T-helper 17 cell (primary cell): ENCODE results near the gene GFAP. TPM values are rescaled to one million over a fixed set of nuclear protein-coding genes. Genes with fewer than 3 reads are reported as not detected.

Experiments
- ATAC-seq: fragments of 150-1000 bp; cut with Tn5 transposase; 2 replicates; pipeline ENCODE4 v1.10.0; 2021; ENCODE audit warnings: mild to moderate bottlenecking, moderate library complexity
- DNase-seq, 3 donors: peaks; one replicate each; pipeline versions ENCODE4 v3.0.0 to v3.0.0-alpha.2; 2020 to 2021
- H3K9me3 ChIP-seq: one replicate; pipeline ENCODE4 v1.7.0; 2013; ENCODE audit warnings: low read length, mild to moderate bottlenecking; ENCODE audit not compliant: control insufficient read depth, poor library complexity, severe bottlenecking
- H3K27ac Mint-ChIP-seq: one replicate; pipeline ENCODE4 v1.8.0; 2022; ENCODE audit warnings: mild to moderate bottlenecking, moderate library complexity, mixed read lengths
- H3K27me3 Mint-ChIP-seq: one replicate; pipeline ENCODE4 v1.8.0; 2022; ENCODE audit warnings: mixed read lengths
- H3K36me3 Mint-ChIP-seq: one replicate; pipeline ENCODE4 v1.8.0; 2022; ENCODE audit warnings: low read depth, mixed read lengths
- H3K4me1 Mint-ChIP-seq: one replicate; pipeline ENCODE4 v1.8.0; 2022; ENCODE audit warnings: mild to moderate bottlenecking, mixed read lengths
- H3K4me3 Mint-ChIP-seq: one replicate; pipeline ENCODE4 v1.8.0; 2022; ENCODE audit warnings: mild to moderate bottlenecking, moderate library complexity, mixed read lengths
- total RNA-seq, 4 donors: library from RNA in 2 of 4; stranded (reverse) in 2 of 4; gene quantifications; one replicate each; pipeline ENCODE4 v1.2.3 and lab custom pipeline; 2022 to 2026

GFAP gene
- total RNA-seq, 2 donors from 2014 or later: 0.18 TPM; not detected in 1

GRCh38 chr17:44915862-44916780 is 821 bp upstream of the GFAP start:
- H3K36me3 Mint-ChIP-seq: peaks cover 4% of the 10 kb centered on the region
- no peak for ATAC-seq
- H3K27me3 Mint-ChIP-seq: peaks cover 48% of the 10 kb centered on the region
- H3K27ac Mint-ChIP-seq: no peak overlapping the region
- no peaks in the 10 kb centered on the region for H3K9me3 ChIP-seq
- no peak overlapping the region for H3K4me3 Mint-ChIP-seq
- peaks cover 6% of the 10 kb centered on the region for H3K4me1 Mint-ChIP-seq
- DNase-seq: no peak

GRCh38 chr17:44914698-44915271 is 515 bp downstream of the GFAP start:
- Mint-ChIP-seq H3K36me3 (peaks cover 4% of the 10 kb centered on the region), H3K4me3 (no peak overlapping the region), H3K27me3 (peaks cover 46% of the 10 kb centered on the region), H3K4me1 (peaks cover 8% of the 10 kb centered on the region), H3K27ac (no peak overlapping the region)
- DNase-seq (no peak), ATAC-seq (no peak)
- H3K9me3 ChIP-seq: no peaks in the 10 kb centered on the region

GRCh38 chr17:44914148-44914547 is 1.2 kb downstream of the GFAP start:
- Mint-ChIP-seq H3K4me1 (peaks cover 8% of the 10 kb centered on the region), H3K36me3 (peaks cover 4% of the 10 kb centered on the region), H3K27me3 (peaks cover 46% of the 10 kb centered on the region), H3K27ac (no peak overlapping the region), H3K4me3 (no peak overlapping the region)
- DNase-seq (no peak), ATAC-seq (no peak)
- no peaks in the 10 kb centered on the region for H3K9me3 ChIP-seq

- no peak overlapping the region for H3K27ac Mint-ChIP-seq
- peaks cover 5% of the 10 kb centered on the region for H3K36me3 Mint-ChIP-seq
- H3K9me3 ChIP-seq: no peaks in the 10 kb centered on the region
- H3K27me3 Mint-ChIP-seq: peaks cover 49% of the 10 kb centered on the region
- no peak overlapping the region for H3K4me3 Mint-ChIP-seq
- H3K4me1 Mint-ChIP-seq: peaks cover 11% of the 10 kb centered on the region
- ATAC-seq (no peak), DNase-seq (no peak)
Observed at GRCh38 chr17:44913676-44914075, 1.6 kb downstream of the GFAP start.

GRCh38 chr17:44912763-44913544 is 2.3 kb downstream of the GFAP start:
- Mint-ChIP-seq H3K27ac (no peak overlapping the region), H3K4me3 (no peak overlapping the region), H3K36me3 (peaks cover 6% of the 10 kb centered on the region), H3K4me1 (peaks cover 12% of the 10 kb centered on the region), H3K27me3 (peaks cover 56% of the 10 kb centered on the region)
- no peak for ATAC-seq
- H3K9me3 ChIP-seq: no peaks in the 10 kb centered on the region
- no peak for DNase-seq

- H3K4me1 Mint-ChIP-seq: peaks cover 12% of the 10 kb centered on the region
- H3K27ac Mint-ChIP-seq: no peak overlapping the region
- ATAC-seq: peak; percentile 82
- H3K36me3 Mint-ChIP-seq: peaks cover 7% of the 10 kb centered on the region
- peak in 1 of 3 donors; percentile 29 for DNase-seq
- peaks cover 59% of the 10 kb centered on the region for H3K27me3 Mint-ChIP-seq
- H3K4me3 Mint-ChIP-seq: no peak overlapping the region
- no peaks in the 10 kb centered on the region for H3K9me3 ChIP-seq
Observed at GRCh38 chr17:44911133-44912001, 3.9 kb downstream of the GFAP start.

GRCh38 chr17:44910231-44911106 is 4.8 kb downstream of the GFAP start:
- DNase-seq (no peak), ATAC-seq (no peak)
- Mint-ChIP-seq H3K4me3 (no peak overlapping the region), H3K27ac (no peak overlapping the region), H3K4me1 (peaks cover 12% of the 10 kb centered on the region), H3K27me3 (peaks cover 64% of the 10 kb centered on the region), H3K36me3 (peaks cover 9% of the 10 kb centered on the region)
- H3K9me3 ChIP-seq: no peaks in the 10 kb centered on the region

GRCh38 chr17:44909681-44910144 is 5.6 kb downstream of the GFAP start:
- Mint-ChIP-seq H3K27me3 (peaks cover 67% of the 10 kb centered on the region), H3K36me3 (peaks cover 9% of the 10 kb centered on the region), H3K4me3 (no peak overlapping the region), H3K27ac (no peak overlapping the region), H3K4me1 (peaks cover 12% of the 10 kb centered on the region)
- DNase-seq: no peak
- ATAC-seq: no peak
- no peaks in the 10 kb centered on the region for H3K9me3 ChIP-seq

GRCh38 chr17:44908761-44909326 is 6.5 kb downstream of the GFAP start:
- Mint-ChIP-seq H3K27me3 (peaks cover 59% of the 10 kb centered on the region), H3K27ac (no peak overlapping the region), H3K36me3 (peaks cover 9% of the 10 kb centered on the region), H3K4me1 (peaks cover 12% of the 10 kb centered on the region), H3K4me3 (no peak overlapping the region)
- DNase-seq (no peak), ATAC-seq (no peak)
- no peaks in the 10 kb centered on the region for H3K9me3 ChIP-seq

- peaks cover 50% of the 10 kb centered on the region for H3K27me3 Mint-ChIP-seq
- peaks cover 6% of the 10 kb centered on the region for H3K4me1 Mint-ChIP-seq
- peaks cover 4% of the 10 kb centered on the region for H3K36me3 Mint-ChIP-seq
- H3K27ac Mint-ChIP-seq: no peak overlapping the region
- no peak for ATAC-seq
- H3K9me3 ChIP-seq: no peaks in the 10 kb centered on the region
- DNase-seq: no peak
- no peak overlapping the region for H3K4me3 Mint-ChIP-seq
Observed at GRCh38 chr17:44907729-44908470, 7.4 kb downstream of the GFAP start.
